IMR-90 (cell line): ENCODE data around the gene CC2D2A.

Source experiments
- POLR2A ChIP-seq: IDR thresholded peaks from 2 replicates; pipeline ENCODE4 v1.6.1; 2012; ENCODE audit warnings: mild to moderate bottlenecking, low read depth, low read length
- RAD21 ChIP-seq: IDR thresholded peaks from 2 replicates; pipeline ENCODE4 v1.6.1; 2012; ENCODE audit warnings: low read length, improper control_type of control experiment
- RCOR1 ChIP-seq: IDR thresholded peaks from 2 replicates; pipeline ENCODE4 v1.6.1; 2012; ENCODE audit warnings: mild to moderate bottlenecking, low read length, improper control_type of control experiment; ENCODE audit not compliant: insufficient replicate concordance
- TF ChIP-seq, protein P1 (sequence below): conservative IDR thresholded peaks from 2 replicates; pipeline ENCODE4 v1.5.1; 2012; ENCODE audit warnings: mild to moderate bottlenecking, low read depth, low read length, improper control_type of control experiment

DNA sequence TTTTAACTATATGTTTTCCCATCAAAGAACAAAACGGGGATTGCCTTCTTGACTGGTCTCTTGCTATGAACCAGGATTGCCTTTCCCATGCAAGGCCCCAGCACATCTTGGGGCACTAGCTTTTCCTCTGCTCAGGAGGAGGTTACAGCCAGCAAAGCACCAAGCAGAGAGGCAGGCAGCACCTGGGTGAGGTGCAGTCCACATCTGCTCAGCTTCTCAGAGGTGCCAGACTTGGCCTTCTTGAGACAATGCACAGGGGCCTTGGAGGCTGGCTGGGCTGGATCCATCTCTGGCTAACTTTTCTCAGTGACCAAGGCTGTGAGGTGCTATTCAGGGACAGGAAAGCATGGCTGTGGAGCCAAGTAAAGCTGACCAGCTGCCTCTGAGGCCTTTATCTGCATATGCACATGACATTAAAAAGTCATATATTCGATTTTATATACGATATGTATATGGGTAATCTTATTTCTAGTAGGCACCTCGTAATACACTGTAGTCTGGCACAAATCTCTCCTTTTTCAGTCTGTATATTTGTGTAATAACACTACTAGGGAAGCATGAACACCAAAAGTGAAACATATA is 86.9 kb downstream of the CC2D2A start:
- TF ChIP-seq, protein P1, sequence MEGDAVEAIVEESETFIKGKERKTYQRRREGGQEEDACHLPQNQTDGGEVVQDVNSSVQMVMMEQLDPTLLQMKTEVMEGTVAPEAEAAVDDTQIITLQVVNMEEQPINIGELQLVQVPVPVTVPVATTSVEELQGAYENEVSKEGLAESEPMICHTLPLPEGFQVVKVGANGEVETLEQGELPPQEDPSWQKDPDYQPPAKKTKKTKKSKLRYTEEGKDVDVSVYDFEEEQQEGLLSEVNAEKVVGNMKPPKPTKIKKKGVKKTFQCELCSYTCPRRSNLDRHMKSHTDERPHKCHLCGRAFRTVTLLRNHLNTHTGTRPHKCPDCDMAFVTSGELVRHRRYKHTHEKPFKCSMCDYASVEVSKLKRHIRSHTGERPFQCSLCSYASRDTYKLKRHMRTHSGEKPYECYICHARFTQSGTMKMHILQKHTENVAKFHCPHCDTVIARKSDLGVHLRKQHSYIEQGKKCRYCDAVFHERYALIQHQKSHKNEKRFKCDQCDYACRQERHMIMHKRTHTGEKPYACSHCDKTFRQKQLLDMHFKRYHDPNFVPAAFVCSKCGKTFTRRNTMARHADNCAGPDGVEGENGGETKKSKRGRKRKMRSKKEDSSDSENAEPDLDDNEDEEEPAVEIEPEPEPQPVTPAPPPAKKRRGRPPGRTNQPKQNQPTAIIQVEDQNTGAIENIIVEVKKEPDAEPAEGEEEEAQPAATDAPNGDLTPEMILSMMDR = no peak
- TF ChIP-seq RCOR1 = no peak
- TF ChIP-seq RAD21 = no peak
- TF ChIP-seq POLR2A = no peak
